AG08396 (cell line): ENCODE measurements around the gene CD244.
"Not testable (repeated sequence)": the region's sequence is repeated elsewhere in the genome, so short reads cannot be mapped to it uniquely, and the experiment has no call there.

Source experiments
- DNase-seq: peaks from one replicate; pipeline ENCODE4 v3.0.0; 2012; ENCODE audit warnings: low spot score, mixed read lengths

The CD244 gene, protein sequence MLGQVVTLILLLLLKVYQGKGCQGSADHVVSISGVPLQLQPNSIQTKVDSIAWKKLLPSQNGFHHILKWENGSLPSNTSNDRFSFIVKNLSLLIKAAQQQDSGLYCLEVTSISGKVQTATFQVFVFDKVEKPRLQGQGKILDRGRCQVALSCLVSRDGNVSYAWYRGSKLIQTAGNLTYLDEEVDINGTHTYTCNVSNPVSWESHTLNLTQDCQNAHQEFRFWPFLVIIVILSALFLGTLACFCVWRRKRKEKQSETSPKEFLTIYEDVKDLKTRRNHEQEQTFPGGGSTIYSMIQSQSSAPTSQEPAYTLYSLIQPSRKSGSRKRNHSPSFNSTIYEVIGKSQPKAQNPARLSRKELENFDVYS

GRCh38 chr1:160862203-160863060, at the start of gene CD244:
Gene CD244, minus strand, starts transcription at chr1:160862887. Its CDS starts 210 bp downstream, at chr1:160862677.
- DNase-seq: no peak

DNA sequence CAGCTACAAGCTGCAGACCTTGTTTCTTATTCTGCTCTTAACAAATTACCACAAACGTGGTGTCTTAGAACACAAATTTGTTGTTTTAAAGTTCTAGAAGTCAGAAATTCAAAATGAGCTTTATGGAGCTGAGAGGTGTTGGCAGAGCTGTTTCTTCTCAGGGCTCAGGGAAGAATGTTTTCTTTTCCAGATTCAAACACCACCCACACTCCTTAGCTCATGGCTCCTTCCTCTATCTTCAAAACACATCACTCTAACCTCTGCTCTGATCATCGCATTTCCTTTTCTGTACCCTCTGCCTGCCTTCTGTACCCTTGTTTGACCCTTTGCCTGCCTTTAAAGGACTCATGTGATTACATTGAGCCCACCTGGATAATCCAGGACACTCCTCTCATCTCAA, 49.2 kb upstream of the CD244 start:
- DNase-seq: no peak

- DNase-seq: no peak
These were observed 48.8 kb upstream of the CD244 start for GRCh38 chr1:160911441-160911840.

DNA sequence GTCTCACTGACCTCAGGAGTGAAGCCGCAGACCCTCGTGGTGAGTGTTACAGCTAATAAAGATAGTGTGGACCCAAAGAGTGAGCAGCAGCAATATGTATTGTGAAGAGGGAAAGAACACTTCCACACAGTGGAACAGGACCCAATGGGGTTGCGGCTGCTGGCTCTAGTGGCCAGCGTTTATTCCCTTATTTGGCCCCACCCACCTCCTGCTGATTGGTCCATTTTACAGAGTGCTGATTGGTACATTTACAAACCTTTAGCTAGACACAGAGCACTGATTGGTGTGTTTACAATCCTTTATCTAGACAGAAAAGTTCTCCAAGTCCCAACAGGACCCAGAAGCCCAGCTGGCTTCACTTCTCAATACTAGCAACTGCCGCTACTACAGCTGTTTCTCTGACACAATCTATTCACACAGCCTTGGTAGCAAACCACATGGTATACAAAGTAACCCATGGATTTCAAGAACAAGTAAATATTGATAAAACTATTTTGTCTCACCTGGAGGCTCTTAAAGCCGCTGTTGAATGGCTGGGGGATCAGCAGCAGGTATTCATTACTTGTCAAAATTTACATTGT, 47.6 kb upstream of the CD244 start:
- DNase-seq: no peak

DNA sequence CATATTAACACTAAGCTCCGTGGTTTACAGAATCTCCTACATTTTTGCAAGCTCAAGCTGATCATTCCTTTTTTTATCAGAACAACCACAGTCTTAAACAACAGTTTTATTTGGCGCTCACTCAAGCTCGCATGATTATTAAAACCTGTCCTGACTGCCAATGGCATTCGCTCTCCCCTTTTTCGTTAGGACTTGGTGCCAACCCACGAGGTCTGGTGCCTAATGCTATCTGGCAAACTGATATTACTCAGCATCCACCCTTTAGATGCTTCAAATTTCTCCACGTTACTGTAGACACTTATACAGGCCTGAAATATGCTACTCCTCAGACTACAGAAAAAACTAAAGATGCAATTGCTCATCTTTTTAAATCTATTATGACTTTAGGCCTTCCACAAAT, 45.3 kb upstream of the CD244 start:
- DNase-seq: no peak

DNA sequence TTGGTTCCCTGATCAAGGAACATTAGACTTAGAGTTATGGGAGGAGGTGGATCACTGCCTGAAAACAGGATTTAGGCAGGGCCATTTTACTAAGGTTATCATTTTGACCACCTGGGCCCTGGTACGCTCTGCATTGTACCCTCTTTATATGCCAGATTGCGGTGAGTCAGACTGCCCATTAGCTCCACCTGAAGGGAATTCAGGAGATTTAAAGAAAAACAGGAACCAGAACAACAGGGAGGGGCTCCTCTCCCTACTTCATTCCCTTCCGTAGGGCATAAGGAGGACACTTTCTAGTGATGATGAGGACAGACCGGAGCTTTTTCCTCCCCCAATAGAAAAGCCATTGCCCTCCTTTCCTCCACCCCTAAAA, 42.9 kb upstream of the CD244 start:
- DNase-seq: no peak

- DNase-seq: no peak
These were observed 42.3 kb upstream of the CD244 start for GRCh38 chr1:160904783-160905616.

GRCh38 chr1:160902251-160902650, 39.6 kb upstream of the CD244 start:
- DNase-seq: not testable (repeated sequence)

- DNase-seq: no peak
These were observed 39.1 kb upstream of the CD244 start for GRCh38 chr1:160901768-160902167.

DNA sequence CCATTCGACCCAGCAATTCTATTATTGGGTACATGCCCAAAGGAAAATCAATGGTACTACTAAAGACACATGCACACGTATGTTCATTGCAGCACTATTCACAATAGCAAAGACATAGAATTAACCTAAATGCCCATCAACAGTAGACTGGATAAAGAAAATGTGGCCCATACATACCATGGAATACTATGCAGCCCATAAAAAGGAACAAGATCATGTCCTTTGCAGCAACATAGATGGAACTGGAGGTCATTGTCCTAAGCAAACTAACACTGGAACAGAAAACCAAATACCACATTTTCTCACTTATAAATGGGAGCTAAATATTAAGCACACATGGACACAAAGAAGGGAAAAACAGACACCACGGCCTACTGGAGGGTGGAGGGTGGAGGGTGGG, 38.0 kb upstream of the CD244 start:
- DNase-seq: not testable (repeated sequence)

GRCh38 chr1:160894368-160895135, 31.9 kb upstream of the CD244 start:
- DNase-seq: not testable (repeated sequence)

- no peak for DNase-seq
These were observed 28.8 kb upstream of the CD244 start for GRCh38 chr1:160891474-160891873.

DNA sequence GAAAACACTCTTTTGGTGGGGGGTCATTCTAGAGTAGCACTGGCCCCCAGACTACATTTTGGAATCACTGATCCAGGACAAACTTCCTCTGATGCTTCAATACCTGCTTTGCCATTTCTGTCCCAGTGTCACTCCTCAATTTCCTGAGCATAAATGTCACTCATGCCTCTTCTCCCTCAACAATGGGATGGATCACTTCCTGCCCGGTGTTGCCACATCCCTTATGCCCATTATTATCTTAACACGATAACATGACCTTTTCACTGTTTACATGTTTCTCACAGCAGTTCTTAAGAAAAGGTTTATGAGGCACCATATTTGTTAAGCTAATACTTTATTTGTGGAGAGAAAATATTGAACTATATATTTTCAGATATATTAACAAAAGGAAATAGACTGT, 26.2 kb upstream of the CD244 start:
- DNase-seq: no peak

DNA sequence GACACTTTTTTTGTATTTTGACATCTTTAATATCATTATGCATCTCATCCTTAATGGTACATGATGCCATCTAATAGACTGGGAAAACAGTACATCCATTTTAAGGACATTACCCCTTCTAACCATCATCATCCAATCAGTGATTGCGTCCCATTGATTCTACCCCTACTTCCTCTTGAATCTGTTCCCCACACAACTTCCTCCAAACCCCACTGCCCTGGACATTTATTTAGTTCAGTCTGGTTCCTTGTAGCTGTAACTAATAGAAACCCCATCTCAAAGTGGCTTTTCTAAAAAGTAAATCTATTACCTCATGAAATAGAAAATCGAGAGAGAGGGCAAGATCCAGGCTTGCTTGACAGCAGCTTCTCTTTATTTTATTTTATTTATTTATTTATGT, 24.4 kb upstream of the CD244 start:
- DNase-seq: no peak

DNA sequence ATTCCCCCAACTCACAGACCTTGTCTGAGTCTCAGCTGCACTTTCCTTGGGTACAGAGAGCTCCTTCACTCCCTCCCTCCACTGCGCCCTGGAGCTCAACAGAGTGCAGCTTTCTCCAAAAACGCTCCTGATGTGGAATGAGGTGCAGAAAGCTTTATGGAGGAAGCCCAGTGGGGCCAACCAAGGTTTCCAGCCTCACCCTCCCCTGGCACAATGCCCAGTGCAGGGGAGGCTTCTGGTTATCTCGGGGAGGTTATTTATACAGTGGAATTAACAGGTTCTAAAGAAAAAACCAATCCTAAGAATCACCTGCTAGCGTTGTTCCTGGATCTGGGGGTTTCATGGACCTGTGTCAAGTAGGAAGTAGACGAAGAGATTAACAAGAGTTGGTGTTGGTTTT, 22.4 kb upstream of the CD244 start, which contains the start of gene ITLN1:
TSS of gene ITLN1 (minus strand) at position 139 of the 400 bp plus-strand sequence. CDS start 303 bp downstream, outside the sequence.
- no peak for DNase-seq

DNA sequence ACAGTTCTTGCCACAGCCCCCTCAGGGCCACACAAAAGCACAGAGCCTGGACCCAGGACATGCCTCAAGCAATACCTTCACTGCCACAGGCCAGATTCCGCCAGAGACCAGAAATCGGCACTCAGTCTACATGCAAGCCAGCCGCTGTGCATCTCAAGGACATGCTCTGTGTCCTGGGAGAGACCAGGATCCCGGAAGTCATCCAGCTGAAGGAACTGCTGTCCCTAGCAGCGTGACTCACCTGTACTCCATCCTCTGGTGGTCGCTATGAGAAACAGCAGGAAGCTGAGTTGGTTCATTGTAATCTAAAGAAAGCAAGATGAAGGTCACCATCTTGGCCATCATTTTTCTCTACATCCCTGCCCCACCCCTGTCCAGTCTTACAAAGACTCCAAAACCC, 21.9 kb upstream of the CD244 start:
- no peak for DNase-seq

DNA sequence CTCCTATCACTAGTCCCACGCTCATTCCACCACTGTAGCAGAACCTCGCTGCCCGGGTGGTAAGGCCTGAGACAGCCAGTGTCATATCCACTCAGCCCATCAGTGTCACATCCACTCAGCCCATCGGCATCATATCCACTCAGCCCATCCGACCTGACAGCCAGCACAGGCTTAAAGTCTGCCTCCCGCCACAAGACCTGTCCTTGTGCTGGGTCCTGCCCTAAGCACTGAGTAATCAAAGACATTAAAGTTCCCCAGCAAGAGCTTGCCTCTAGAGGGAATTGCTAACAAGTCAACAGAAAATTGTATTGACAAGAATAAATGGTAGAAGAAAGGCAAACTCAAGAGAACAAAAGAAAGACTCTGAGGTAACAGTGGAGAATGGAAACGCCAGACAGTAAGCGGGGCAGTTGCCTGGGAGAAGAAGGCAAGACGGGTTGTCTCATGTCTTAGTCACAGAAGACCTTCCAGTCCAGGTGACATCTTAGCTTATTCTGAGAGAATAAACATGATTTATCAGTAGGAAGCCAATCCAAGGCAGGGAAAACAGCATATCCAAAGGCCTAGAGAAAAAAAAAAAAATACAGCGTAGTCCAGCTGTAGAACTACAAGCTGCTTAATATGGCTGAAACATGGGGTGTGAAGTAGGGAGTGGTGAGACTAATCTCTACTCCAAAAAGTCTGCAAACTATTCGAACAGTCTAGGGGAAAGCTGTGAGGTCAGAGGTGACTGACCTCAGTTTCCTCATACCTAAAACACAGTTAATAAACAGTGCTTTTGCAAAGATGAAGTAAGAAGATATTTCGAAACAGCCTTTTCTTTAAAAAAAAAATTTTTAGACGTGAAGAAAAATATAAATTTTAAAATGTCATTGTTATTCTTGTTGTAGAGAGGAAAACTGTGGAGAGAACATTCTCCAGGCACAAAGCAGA, 21.2 kb upstream of the CD244 start:
- no peak for DNase-seq

DNA sequence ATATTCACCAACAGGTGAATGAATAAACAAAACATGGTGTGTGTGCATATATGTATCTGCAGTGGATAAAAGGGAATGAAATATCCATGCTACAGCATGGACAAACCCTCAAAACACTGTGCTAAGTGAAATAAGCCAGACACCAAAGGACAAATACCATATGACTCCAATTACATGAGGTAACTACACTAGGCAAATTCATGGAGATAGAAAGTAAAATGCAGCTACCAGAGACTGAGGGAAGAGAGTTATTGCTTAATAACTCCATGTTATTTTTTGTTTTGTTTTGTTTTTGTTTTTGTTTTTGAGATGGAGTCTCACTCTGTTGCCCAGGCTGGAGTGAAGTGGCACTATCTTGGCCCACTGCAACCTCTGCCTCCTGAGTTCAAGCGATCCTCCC, 19.9 kb upstream of the CD244 start:
- DNase-seq: no peak

DNA sequence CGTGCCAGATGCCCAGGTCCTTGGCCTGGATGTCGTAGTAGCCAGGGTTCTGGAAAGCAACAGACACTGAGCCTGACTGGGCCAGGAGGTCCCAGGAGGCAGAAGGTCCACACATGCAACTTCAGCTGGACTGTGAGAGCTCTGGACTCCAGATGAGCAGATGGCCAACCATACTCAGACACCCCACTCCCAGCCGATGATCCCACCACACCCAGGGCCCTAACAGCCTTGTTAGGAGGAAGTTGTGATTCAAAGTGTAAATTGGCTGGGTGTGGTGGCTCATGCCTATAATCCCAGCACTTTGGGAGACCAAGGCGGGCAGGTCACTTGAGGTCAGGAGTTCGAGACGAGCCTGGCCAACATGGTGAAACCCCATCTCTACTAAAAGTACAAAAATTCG, 18.6 kb upstream of the CD244 start:
- not testable (repeated sequence) for DNase-seq

GRCh38 chr1:160880216-160880615, 17.5 kb upstream of the CD244 start:
- no peak for DNase-seq
